Liver (tissue), 9 donors: ENCODE data around the gene CRADD. TPM values are rescaled to one million over a fixed set of nuclear protein-coding genes. Genes with fewer than 3 reads are reported as not detected.

ENCODE experiments used
- DNase-seq: peaks from one replicate; pipeline ENCODE4 v3.0.0-alpha.2; 2017; ENCODE audit warnings: low spot score
- H3K27ac ChIP-seq, 2 donors: one replicate each; pipeline ENCODE4 v1.7.0; 2013; ENCODE audit warnings: inconsistent platforms in 2 of 2, low read length in 2 of 2, control low read depth in 1 of 2, low read depth in 1 of 2, mild to moderate bottlenecking in 1 of 2
- H3K27me3 ChIP-seq, 4 donors: one replicate each; pipeline versions ENCODE4 v1.6.1 to v1.7.0; 2013; ENCODE audit warnings: low read length in 3 of 4, inconsistent platforms in 1 of 4, mild to moderate bottlenecking in 1 of 4, moderate library complexity in 1 of 4; ENCODE audit not compliant: control insufficient read depth in 4 of 4, insufficient read depth in 4 of 4
- H3K36me3 ChIP-seq, 4 donors: one replicate each; pipeline versions ENCODE4 v1.6.1 to v1.7.0; 2013; ENCODE audit warnings: low read length in 3 of 4, mild to moderate bottlenecking in 3 of 4, low read depth in 1 of 4, moderate library complexity in 1 of 4; ENCODE audit not compliant: control insufficient read depth in 4 of 4, insufficient read depth in 3 of 4
- H3K4me1 ChIP-seq, 4 donors: one replicate each; pipeline versions ENCODE4 v1.6.1 to v1.7.0; 2013; ENCODE audit warnings: low read length in 3 of 4, mild to moderate bottlenecking in 3 of 4, moderate library complexity in 1 of 4; ENCODE audit not compliant: control insufficient read depth in 4 of 4, insufficient read depth in 4 of 4
- H3K4me3 ChIP-seq, 3 donors: one replicate each; pipeline versions ENCODE4 v1.6.1 to v1.7.0; 2013; ENCODE audit warnings: low read length in 3 of 3, control low read depth in 1 of 3, low read depth in 1 of 3, mild to moderate bottlenecking in 1 of 3
- H3K9ac ChIP-seq, 2 donors: one replicate each; pipeline ENCODE4 v1.7.0; 2013; ENCODE audit warnings: low read length in 2 of 2, mild to moderate bottlenecking in 2 of 2, moderate library complexity in 2 of 2, control low read depth in 1 of 2, low read depth in 1 of 2
- H3K9me3 ChIP-seq, 4 donors: one replicate each; pipeline versions ENCODE4 v1.6.1 to v1.7.0; 2013; ENCODE audit warnings: low read length in 3 of 4; ENCODE audit not compliant: control insufficient read depth in 4 of 4
- ATF3 ChIP-seq: IDR thresholded peaks from 2 replicates; pipeline ENCODE4 v1.6.1; 2016; ENCODE audit warnings: antibody characterized with exemption
- FOXA2 ChIP-seq: IDR thresholded peaks from 2 replicates; pipeline ENCODE4 v1.6.1; 2016; ENCODE audit warnings: antibody characterized with exemption
- HNF4A ChIP-seq, 2 donors: conservative IDR thresholded peaks; 2 replicates each; pipeline ENCODE4 v1.6.1; 2016; ENCODE audit warnings: antibody characterized with exemption in 2 of 2, mild to moderate bottlenecking in 2 of 2
- HNF4G ChIP-seq: IDR thresholded peaks from 2 replicates; pipeline ENCODE4 v1.6.1; 2016; ENCODE audit warnings: antibody characterized with exemption
- NR2F2 ChIP-seq: IDR thresholded peaks from 2 replicates; pipeline ENCODE4 v1.6.1; 2016; ENCODE audit warnings: antibody characterized with exemption
- SP1 ChIP-seq: IDR thresholded peaks from 2 replicates; pipeline ENCODE4 v1.6.1; 2018; ENCODE audit warnings: antibody characterized with exemption, mild to moderate bottlenecking
- TAF1 ChIP-seq: conservative IDR thresholded peaks from 2 replicates; pipeline ENCODE4 v1.6.1; 2016; ENCODE audit warnings: antibody characterized with exemption, mild to moderate bottlenecking
- ZBTB33 ChIP-seq: IDR thresholded peaks from 2 replicates; pipeline ENCODE4 v1.6.1; 2016; ENCODE audit warnings: antibody characterized with exemption
- WGBS: extraction: QIAGEN DNeasy Blood & Tissue Kit; methylation state at CpG from one replicate; pipeline ENCODE4 v1.1.7; 2013; 5-methylcytosine and 5-hydroxymethylcytosine counted together
- polyA plus RNA-seq, 2 donors: library from polyadenylated mRNA; stranded (reverse) in 1 of 2; unstranded in 1 of 2; fragments of 200-250 nt in 1 of 2; fragments of >200 nt in 1 of 2; fragmentation: Nextera tagmentation in 1 of 2; extraction: Ambion mirVana in 1 of 2; gene quantifications; one replicate each; pipeline versions ENCODE4 v1.2.1 to v1.2.3, GENCODE V29; 2013 to 2015
- total RNA-seq, 2 donors: library from RNA; depleted of rRNA; stranded (reverse); fragments of >200 nt; gene quantifications; one replicate each; pipeline ENCODE4 v1.2.3, GENCODE V29; 2014
- donor health status: healthy.
- donor health status: healthy.
- donor health status: healthy.
- donor health status: healthy.
- donor health status: healthy.

CRADD gene
- total and polyA plus RNA-seq, 4 donors = 19.4 to 48.9 (median 29.6) TPM

GRCh38 chr12:93686572-93687356, 9.6 kb downstream of the CRADD start:
- Histone ChIP-seq H3K27me3 (no peaks in the 10 kb centered on the region), H3K9ac (no peak overlapping the region), H3K36me3 (peaks cover 0 to 3% (median 0%) of the 10 kb centered on the region in 4 donors), H3K9me3 (no peaks in the 10 kb centered on the region), H3K4me1 (no peaks in the 10 kb centered on the region), H3K4me3 (no peak overlapping the region), H3K27ac (no peak overlapping the region)
- TF ChIP-seq HNF4G (no peak), ZBTB33 (no peak), HNF4A (conservative IDR thresholded peaks at IDR 0.05) (no peak), NR2F2 (no peak)
- no peak for DNase-seq
- WGBS = 92% methylated on average over 8 of the region's 8 CpGs

GRCh38 chr12:93689076-93689834, 12.1 kb downstream of the CRADD start:
- no peaks in the 10 kb centered on the region for H3K27me3 ChIP-seq
- no peak overlapping the region for H3K27ac ChIP-seq
- H3K9me3 ChIP-seq = no peaks in the 10 kb centered on the region
- no peaks in the 10 kb centered on the region for H3K4me1 ChIP-seq
- H3K9ac ChIP-seq = no peak overlapping the region
- WGBS = 93% methylated on average over 2 of the region's 2 CpGs
- H3K4me3 ChIP-seq = no peak overlapping the region
- TF ChIP-seq FOXA2 = no peak
- peaks cover 0 to 3% (median 0%) of the 10 kb centered on the region in 4 donors for H3K36me3 ChIP-seq
- DNase-seq = no peak

- no peak for DNase-seq
- Histone ChIP-seq H3K9ac (no peak overlapping the region), H3K9me3 (no peaks in the 10 kb centered on the region), H3K27me3 (no peaks in the 10 kb centered on the region), H3K27ac (no peak overlapping the region), H3K4me1 (no peaks in the 10 kb centered on the region), H3K4me3 (no peak overlapping the region), H3K36me3 (no peaks in the 10 kb centered on the region)
- TF ChIP-seq FOXA2 (no peak), ATF3 (no peak), TAF1 (no peak), NR2F2 (no peak)
These were observed 19.3 kb downstream of the CRADD start for GRCh38 chr12:93696462-93696861.

- Histone ChIP-seq H3K36me3 (no peaks in the 10 kb centered on the region), H3K9ac (no peak overlapping the region), H3K27ac (no peak overlapping the region), H3K4me3 (no peak overlapping the region), H3K4me1 (no peaks in the 10 kb centered on the region), H3K27me3 (no peaks in the 10 kb centered on the region), H3K9me3 (no peaks in the 10 kb centered on the region)
- no peak for DNase-seq
- 57% methylated on average over 3 of the region's 3 CpGs for WGBS
- TF ChIP-seq SP1 (no peak), HNF4A (conservative IDR thresholded peaks at IDR 0.05) (peak; percentile 3 to 21), TAF1 (no peak)
These were observed 21.3 kb downstream of the CRADD start for GRCh38 chr12:93698307-93699092.
